Esophagus squamous epithelium (tissue), 5 donors: ENCODE measurements around the gene SLC9A1. TPM values are rescaled to one million over a fixed set of nuclear protein-coding genes. Genes with fewer than 3 reads are reported as not detected.
A peak's percentile ranks its signal among the peaks of the same experiment; 100 is the strongest.

Source experiments
- DNase-seq: peaks from one replicate; lab custom pipeline; 2025; lab: John Stamatoyannopoulos, UW
- H3K27ac ChIP-seq, 4 donors: fragments of 200-600 bp; sonication (generic); one replicate each; pipeline ENCODE4 v1.5.1; 2016 to 2019; ENCODE audit warnings: mild to moderate bottlenecking in 1 of 4
- H3K27me3 ChIP-seq, 4 donors: fragments of 200-600 bp; sonication (generic); 1 replicate in 3 of 4; 2 replicates in 1 of 4; pipeline versions ENCODE4 v1.5.1 to v1.6.0; 2017 to 2021; ENCODE audit warnings: antibody characterized with exemption in 1 of 4
- H3K36me3 ChIP-seq, 3 donors: fragments of 200-600 bp; sonication (generic); one replicate each; pipeline ENCODE4 v1.5.1; 2016 to 2019
- H3K4me1 ChIP-seq, 3 donors: fragments of 200-600 bp; sonication (generic); one replicate each; pipeline ENCODE4 v1.5.1; 2017 to 2019
- H3K4me3 ChIP-seq, 4 donors: fragments of 200-600 bp; sonication (generic); 1 replicate in 3 of 4; 2 replicates in 1 of 4; pipeline ENCODE4 v1.5.1; 2016 to 2019; ENCODE audit warnings: mild to moderate bottlenecking in 2 of 4, moderate library complexity in 1 of 4
- H3K9me3 ChIP-seq, 3 donors: fragments of 200-600 bp; sonication (generic); one replicate each; pipeline ENCODE4 v1.5.1; 2016 to 2019
- POLR2A ChIP-seq, 4 donors: fragments of 450-650 bp; IDR thresholded peaks; one replicate each; pipeline ENCODE4 v1.6.1; 2017; ENCODE audit warnings: antibody characterized with exemption in 4 of 4, mild to moderate bottlenecking in 4 of 4, moderate library complexity in 3 of 4
- WGBS, 2 donors: methylation state at CpG; one replicate each; pipeline ENCODE4 v1.1.5; 2018; 5-methylcytosine and 5-hydroxymethylcytosine counted together
- intact Hi-C: fragments of 100-400 bp; cut with DNase I; formaldehyde crosslinking; loops from one replicate; pipeline ENCODE4 v1.15.0; 2022
- total RNA-seq, 4 donors: library from RNA; depleted of rRNA; stranded (reverse); fragments of >200 nt; gene quantifications; one replicate each; pipeline ENCODE4 v1.1.0, GENCODE V29; 2016
- TF ChIP-seq, protein P1 (sequence below), 6 experiments: fragments of 450-650 bp in 4 of 6; fragments of 200-600 bp in 2 of 6; sonication (generic) in 2 of 6; IDR thresholded peaks; one replicate each; pipeline ENCODE4 v1.5.1; 2016 to 2019; ENCODE audit warnings: antibody characterized with exemption in 6 of 6, mild to moderate bottlenecking in 4 of 6, moderate library complexity in 4 of 6
- donor health status: DM: yes; HTN: yes; CAD: no.

The SLC9A1 gene
- total RNA-seq, 4 donors from 2014 or later = 11.4 to 18.8 (median 16.6) TPM

DNA sequence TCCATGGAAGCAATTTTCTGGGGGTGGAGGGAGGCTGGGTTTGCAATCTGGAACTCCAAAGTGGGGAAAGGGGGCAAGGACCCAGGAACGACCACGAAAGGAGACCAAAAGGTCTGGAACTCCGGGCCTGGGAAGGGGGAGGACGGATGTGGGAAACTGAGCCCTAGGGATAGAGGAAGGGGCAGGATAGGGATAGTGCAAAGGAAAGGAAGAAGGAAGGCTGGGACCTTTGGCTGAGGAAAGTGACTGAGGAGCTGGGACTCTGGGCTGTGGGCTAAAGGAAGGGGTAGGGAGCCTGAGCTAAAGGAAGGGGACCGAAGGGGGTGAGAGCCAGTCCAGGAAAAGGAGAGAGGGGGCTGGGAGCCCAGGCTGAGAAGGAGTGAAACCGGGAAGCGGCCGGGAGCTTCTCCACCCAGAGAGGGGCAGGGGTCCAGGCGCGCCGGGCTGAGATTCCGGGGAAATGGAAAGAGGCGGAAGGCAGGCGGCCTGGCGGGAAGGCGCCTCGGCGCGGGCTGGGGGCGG, 395 bp downstream of the SLC9A1 start:
- H3K27ac ChIP-seq = peak overlapping the region; percentile 91 to 94 (median 92)
- 6 to 9% methylated on average over 12 to 20 of the region's 20 CpGs for WGBS, 2 donors
- H3K36me3 ChIP-seq = no peaks in the 10 kb centered on the region
- no peak for DNase-seq
- intact Hi-C loops = no loop called here
- H3K4me3 ChIP-seq = peak overlapping the region; percentile 72 to 86 (median 76)
- no peaks in the 10 kb centered on the region for H3K27me3 ChIP-seq
- no peaks in the 10 kb centered on the region for H3K9me3 ChIP-seq
- H3K4me1 ChIP-seq = peaks cover 34 to 60% (median 42%) of the 10 kb centered on the region in 3 donors
- no peak for TF ChIP-seq POLR2A (IDR thresholded peaks at IDR 0.05)
- TF ChIP-seq, protein P1, sequence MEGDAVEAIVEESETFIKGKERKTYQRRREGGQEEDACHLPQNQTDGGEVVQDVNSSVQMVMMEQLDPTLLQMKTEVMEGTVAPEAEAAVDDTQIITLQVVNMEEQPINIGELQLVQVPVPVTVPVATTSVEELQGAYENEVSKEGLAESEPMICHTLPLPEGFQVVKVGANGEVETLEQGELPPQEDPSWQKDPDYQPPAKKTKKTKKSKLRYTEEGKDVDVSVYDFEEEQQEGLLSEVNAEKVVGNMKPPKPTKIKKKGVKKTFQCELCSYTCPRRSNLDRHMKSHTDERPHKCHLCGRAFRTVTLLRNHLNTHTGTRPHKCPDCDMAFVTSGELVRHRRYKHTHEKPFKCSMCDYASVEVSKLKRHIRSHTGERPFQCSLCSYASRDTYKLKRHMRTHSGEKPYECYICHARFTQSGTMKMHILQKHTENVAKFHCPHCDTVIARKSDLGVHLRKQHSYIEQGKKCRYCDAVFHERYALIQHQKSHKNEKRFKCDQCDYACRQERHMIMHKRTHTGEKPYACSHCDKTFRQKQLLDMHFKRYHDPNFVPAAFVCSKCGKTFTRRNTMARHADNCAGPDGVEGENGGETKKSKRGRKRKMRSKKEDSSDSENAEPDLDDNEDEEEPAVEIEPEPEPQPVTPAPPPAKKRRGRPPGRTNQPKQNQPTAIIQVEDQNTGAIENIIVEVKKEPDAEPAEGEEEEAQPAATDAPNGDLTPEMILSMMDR (IDR thresholded peaks at IDR 0.05) = no peak

DNA sequence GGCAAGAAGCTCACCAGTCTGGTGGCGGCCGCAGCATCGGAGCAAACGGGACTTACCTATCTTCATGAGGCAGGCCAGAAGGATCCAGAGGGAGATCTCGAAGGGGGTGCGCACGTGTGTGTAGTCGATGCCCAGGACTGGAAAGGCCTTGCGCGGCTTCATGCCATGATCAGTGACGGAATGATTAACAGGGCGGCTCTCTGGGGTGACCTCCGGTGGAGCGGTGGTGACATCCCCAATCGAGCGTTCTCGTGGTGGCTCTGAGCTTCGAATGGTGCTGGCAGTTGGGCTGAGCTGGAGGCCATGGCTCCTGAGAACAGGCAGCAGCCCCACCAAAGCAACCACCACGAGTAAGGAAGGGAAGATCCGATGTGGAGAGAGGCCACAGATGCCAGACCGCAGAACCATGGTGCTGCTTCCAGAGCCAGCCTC, 982 bp downstream of the SLC9A1 start:
- no peak for TF ChIP-seq POLR2A (IDR thresholded peaks at IDR 0.05)
- TF ChIP-seq, protein P1 (IDR thresholded peaks at IDR 0.05) = no peak
- H3K27ac ChIP-seq = peak overlapping the region; percentile 91 to 94 (median 92)
- intact Hi-C loops = no loop called here
- 78 to 87% methylated on average over 17 to 19 of the region's 21 CpGs for WGBS, 2 donors
- H3K36me3 ChIP-seq = no peaks in the 10 kb centered on the region
- H3K4me3 ChIP-seq = peak overlapping the region; percentile 72 to 86 (median 76)
- DNase-seq = no peak
- H3K9me3 ChIP-seq = no peaks in the 10 kb centered on the region
- no peaks in the 10 kb centered on the region for H3K27me3 ChIP-seq
- H3K4me1 ChIP-seq = peaks cover 34 to 66% (median 43%) of the 10 kb centered on the region in 3 donors

DNA sequence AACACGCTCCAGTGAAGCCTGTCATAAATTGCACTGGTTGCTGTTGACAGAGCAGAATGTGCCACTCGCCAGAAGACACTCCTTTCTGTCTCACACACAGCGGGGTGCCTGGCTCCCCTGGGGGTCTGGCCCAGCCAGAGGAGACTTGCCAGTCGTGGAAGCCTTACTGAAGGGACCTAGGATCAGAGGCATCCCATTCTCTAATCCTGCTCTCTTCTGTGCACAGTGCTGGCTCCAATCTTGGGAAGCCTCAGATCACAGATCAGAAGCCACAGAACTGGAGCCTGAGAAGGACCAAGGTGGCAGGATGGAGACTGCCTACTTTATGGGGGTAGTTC, 1.4 kb downstream of the SLC9A1 start:
- intact Hi-C loops = no loop called here
- Histone ChIP-seq H3K27ac (peak overlapping the region; percentile 91 to 94 (median 92)), H3K27me3 (no peaks in the 10 kb centered on the region), H3K4me1 (peaks cover 34 to 70% (median 43%) of the 10 kb centered on the region in 3 donors), H3K4me3 (peak overlapping the region; percentile 72 to 86 (median 76)), H3K36me3 (no peaks in the 10 kb centered on the region), H3K9me3 (no peaks in the 10 kb centered on the region)
- WGBS, 2 donors = 12 to 44% methylated on average over 2 to 3 of the region's 4 CpGs
- DNase-seq = no peak
- TF ChIP-seq POLR2A (IDR thresholded peaks at IDR 0.05) = no peak
- TF ChIP-seq, protein P1 (IDR thresholded peaks at IDR 0.05) = no peak

DNA sequence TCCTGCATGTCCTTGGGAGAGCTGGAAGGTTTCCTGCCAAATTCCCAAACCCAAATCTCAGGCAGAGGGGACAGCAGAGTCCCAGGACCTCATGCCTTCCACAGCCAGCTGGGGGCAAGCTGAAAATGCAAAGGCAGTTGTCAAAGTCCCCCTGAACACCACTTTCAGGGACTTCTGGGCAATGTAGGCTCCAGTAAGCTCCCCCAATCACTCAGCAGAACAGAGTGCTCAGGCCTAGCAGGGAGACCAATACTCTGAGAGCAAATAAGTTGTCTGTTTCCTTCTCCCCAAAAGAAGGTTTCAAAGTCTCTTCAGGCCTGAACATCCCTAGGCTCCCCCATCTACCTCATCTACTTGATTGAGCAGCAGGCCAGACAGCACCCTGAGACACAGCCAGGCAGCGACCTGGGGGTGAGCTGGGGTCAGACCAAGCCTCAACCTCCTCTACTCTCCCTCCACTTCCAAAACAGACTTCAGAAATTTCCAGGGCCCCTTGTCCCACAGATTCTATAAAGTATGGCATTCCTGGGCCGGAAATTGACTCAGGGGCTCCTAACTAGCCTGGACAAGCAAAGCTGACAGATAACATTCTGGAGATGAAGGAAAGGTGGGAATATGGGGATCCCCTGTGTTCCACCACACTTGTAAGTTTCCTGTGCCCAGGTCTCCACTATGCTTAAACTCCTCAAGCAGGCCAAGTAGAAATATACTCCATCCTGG, 1.9 kb downstream of the SLC9A1 start:
- Histone ChIP-seq H3K4me3 (peak overlapping the region; percentile 72 to 86 (median 76)), H3K36me3 (no peaks in the 10 kb centered on the region), H3K9me3 (no peaks in the 10 kb centered on the region), H3K27me3 (no peaks in the 10 kb centered on the region), H3K4me1 (peaks cover 34 to 75% (median 43%) of the 10 kb centered on the region in 3 donors), H3K27ac (peak overlapping the region; percentile 91 to 94 (median 92))
- DNase-seq = no peak
- intact Hi-C loops = no loop called here
- no peak for TF ChIP-seq POLR2A (IDR thresholded peaks at IDR 0.05)
- TF ChIP-seq, protein P1 (IDR thresholded peaks at IDR 0.05) = no peak
- 15 to 35% methylated on average over 2 of the region's 2 CpGs for WGBS, 2 donors
